ENCODE results near the gene SPDYE4.

DNA sequence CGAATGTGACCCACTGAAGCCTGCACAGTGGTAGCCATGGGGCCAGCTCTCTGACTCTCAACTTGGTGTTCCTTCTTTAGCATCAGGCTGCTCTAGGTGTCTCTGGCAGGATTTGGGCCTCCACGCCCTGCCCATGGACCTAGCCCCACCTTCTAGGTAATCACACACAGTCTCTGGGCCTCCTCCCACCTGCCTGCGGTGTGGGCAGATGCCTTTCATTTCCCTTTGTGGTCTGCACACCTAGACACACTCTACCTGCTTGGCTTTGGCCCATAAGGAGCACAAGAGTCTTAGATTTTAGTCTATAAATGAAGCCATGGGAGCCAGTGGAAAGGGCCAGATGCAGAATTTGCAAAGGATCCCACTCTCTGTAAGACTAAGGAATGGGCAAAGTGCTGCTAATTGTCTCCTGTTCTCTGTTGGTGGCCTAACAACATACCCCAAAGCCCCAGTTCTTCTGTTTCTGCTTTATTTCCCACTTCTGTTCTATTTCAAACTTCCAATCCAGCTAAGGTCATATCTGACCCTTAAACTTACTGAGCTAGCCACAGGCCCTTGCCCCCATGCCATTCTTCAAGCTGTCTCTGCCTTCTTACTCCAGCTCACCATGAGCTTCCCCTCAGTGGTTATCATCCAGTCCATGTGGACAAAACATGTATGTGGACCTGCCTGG lies 48.0 kb upstream of the SPDYE4 start:
- TF ChIP-seq CTCF (IDR thresholded peaks at IDR 0.05; ENCODE audit: low read length) (no peak), EZH2 (IDR thresholded peaks at IDR 0.05; ENCODE audit: borderline replicate concordance, low read length) (no peak)

All from OCI-LY1 (cell line).